H9 (cell line): Measurements from ENCODE around the gene MRPL14. TPM values are rescaled to one million over a fixed set of nuclear protein-coding genes. Genes with fewer than 3 reads are reported as not detected.

Experiments
- DNase-seq: peaks from one replicate; pipeline ENCODE4 v3.0.0-alpha.2; 2017
- H2AFZ ChIP-seq: one replicate; pipeline ENCODE4 v1.6.1; 2013; ENCODE audit warnings: mild to moderate bottlenecking, low read length, control low read depth, moderate library complexity
- H2AK5ac ChIP-seq: 2 replicates; pipeline ENCODE4 v1.6.1; 2013; ENCODE audit warnings: low read length, control low read depth, mixed read lengths; ENCODE audit not compliant: insufficient read length
- H2BK120ac ChIP-seq: one replicate; pipeline ENCODE4 v1.6.1; 2013; ENCODE audit warnings: low read depth, mild to moderate bottlenecking, low read length, control low read depth, inconsistent platforms; ENCODE audit not compliant: poor library complexity, severe bottlenecking
- H2BK12ac ChIP-seq: 2 replicates; pipeline ENCODE4 v1.6.1; 2013; ENCODE audit warnings: low read length, control low read depth, mixed read lengths, low read depth; ENCODE audit not compliant: insufficient read length
- H2BK15ac ChIP-seq: 2 replicates; pipeline ENCODE4 v1.6.1; 2013; ENCODE audit warnings: low read depth, low read length, control low read depth
- H2BK20ac ChIP-seq: one replicate; pipeline ENCODE4 v1.6.1; 2013; ENCODE audit warnings: low read depth, mild to moderate bottlenecking, low read length, control low read depth, inconsistent platforms; ENCODE audit not compliant: poor library complexity, severe bottlenecking
- H2BK5ac ChIP-seq: 2 replicates; pipeline ENCODE4 v1.6.1; 2013; ENCODE audit warnings: low read length, control low read depth, mixed read lengths; ENCODE audit not compliant: insufficient read length
- H3K14ac ChIP-seq: 2 replicates; pipeline ENCODE4 v1.6.1; 2013; ENCODE audit warnings: low read length, control low read depth; ENCODE audit not compliant: insufficient read depth
- H3K18ac ChIP-seq: 2 replicates; pipeline ENCODE4 v1.6.1; 2013; ENCODE audit warnings: low read depth, mild to moderate bottlenecking, mixed read lengths, low read length, control low read depth; ENCODE audit not compliant: insufficient read length
- H3K23ac ChIP-seq: 2 replicates; pipeline ENCODE4 v1.6.1; 2013; ENCODE audit warnings: low read length, control low read depth, mixed read lengths, low read depth; ENCODE audit not compliant: insufficient read length
- H3K23me2 ChIP-seq: 2 replicates; pipeline ENCODE4 v1.6.1; 2013; ENCODE audit warnings: low read depth, mild to moderate bottlenecking, mixed read lengths, low read length, control low read depth; ENCODE audit not compliant: insufficient read length, poor library complexity, severe bottlenecking
- H3K27ac ChIP-seq: 2 replicates; pipeline ENCODE4 v1.5.1; 2013; ENCODE audit warnings: low read length, control low read depth, mixed read lengths, low read depth; ENCODE audit not compliant: insufficient read length
- H3K27me3 ChIP-seq: 2 replicates; pipeline ENCODE4 v1.6.1; 2013; ENCODE audit warnings: low read length, control low read depth, inconsistent platforms; ENCODE audit not compliant: insufficient read depth
- H3K4ac ChIP-seq: 2 replicates; pipeline ENCODE4 v1.6.1; 2013; ENCODE audit warnings: low read depth, mild to moderate bottlenecking, control low read depth, inconsistent platforms, low read length, moderate library complexity
- H3K4me1 ChIP-seq: 2 replicates; pipeline ENCODE4 v1.6.1; 2013; ENCODE audit warnings: low read length, control low read depth, inconsistent platforms; ENCODE audit not compliant: insufficient read depth
- H3K4me2 ChIP-seq: 2 replicates; pipeline ENCODE4 v1.6.1; 2013; ENCODE audit warnings: low read length, control low read depth, mixed read lengths; ENCODE audit not compliant: insufficient read length, insufficient read depth
- H3K56ac ChIP-seq: 2 replicates; pipeline ENCODE4 v1.6.1; 2013; ENCODE audit warnings: low read depth, mild to moderate bottlenecking, mixed read lengths, low read length, control low read depth; ENCODE audit not compliant: insufficient read length
- H3K79me1 ChIP-seq: 2 replicates; pipeline ENCODE4 v1.6.1; 2013; ENCODE audit warnings: low read depth, mild to moderate bottlenecking, moderate library complexity, low read length, control low read depth, inconsistent platforms; ENCODE audit not compliant: insufficient read depth, poor library complexity, severe bottlenecking
- H3K79me2 ChIP-seq: 2 replicates; pipeline ENCODE4 v1.6.1; 2013; ENCODE audit warnings: low read length, control low read depth, inconsistent platforms; ENCODE audit not compliant: insufficient read depth
- H3K9ac ChIP-seq: 2 replicates; pipeline ENCODE4 v1.6.1; 2013; ENCODE audit warnings: low read length, control low read depth, mixed read lengths; ENCODE audit not compliant: insufficient read length; ENCODE audit errors: extremely low read depth
- H3K9me3 ChIP-seq: one replicate; pipeline ENCODE4 v1.6.1; 2013; ENCODE audit warnings: low read depth, low read length, inconsistent platforms; ENCODE audit not compliant: control insufficient read depth
- H3T11ph ChIP-seq: one replicate; pipeline ENCODE4 v1.6.1; 2013; ENCODE audit warnings: mild to moderate bottlenecking, low read length, control low read depth, inconsistent platforms
- H4K20me1 ChIP-seq: one replicate; pipeline ENCODE4 v1.6.1; 2013; ENCODE audit not compliant: control insufficient read depth, insufficient read length, insufficient read depth
- H4K5ac ChIP-seq: 2 replicates; pipeline ENCODE4 v1.6.1; 2013; ENCODE audit warnings: low read depth, mild to moderate bottlenecking, mixed read lengths, low read length, control low read depth; ENCODE audit not compliant: insufficient read length
- H4K8ac ChIP-seq: replicated peaks from 2 replicates; pipeline ENCODE4 v1.6.1; 2013; ENCODE audit warnings: low read length, control low read depth, mixed read lengths, low read depth; ENCODE audit not compliant: insufficient read length
- H4K91ac ChIP-seq: 2 replicates; pipeline ENCODE4 v1.6.1; 2013; ENCODE audit warnings: low read depth, mild to moderate bottlenecking, moderate library complexity, mixed read lengths, low read length, control low read depth; ENCODE audit not compliant: insufficient read length
- H3K27ac Mint-ChIP-seq, 3 experiments: 2 replicates in 2 of 3; 3 replicates in 1 of 3; pipeline ENCODE4 v1.8.0; 2020 to 2021; ENCODE audit warnings: mixed read lengths in 3 of 3, mild to moderate bottlenecking in 1 of 3, moderate library complexity in 1 of 3
- H3K27me3 Mint-ChIP-seq: 2 replicates; pipeline ENCODE4 v1.8.0; 2021; ENCODE audit warnings: low read depth, mild to moderate bottlenecking, moderate library complexity, mixed read lengths
- H3K36me3 Mint-ChIP-seq, 3 experiments: 2 replicates in 2 of 3; 3 replicates in 1 of 3; pipeline ENCODE4 v1.8.0; 2020 to 2021; ENCODE audit warnings: low read depth in 3 of 3, mixed read lengths in 3 of 3; ENCODE audit not compliant: insufficient read depth in 1 of 3
- H3K4me1 Mint-ChIP-seq, 2 experiments: 2 replicates each; pipeline ENCODE4 v1.8.0; 2020; ENCODE audit warnings: mixed read lengths in 2 of 2
- H3K4me3 Mint-ChIP-seq, 2 experiments: 2 replicates in 1 of 2; 3 replicates in 1 of 2; pipeline ENCODE4 v1.8.0; 2020 to 2021; ENCODE audit warnings: mild to moderate bottlenecking in 2 of 2, mixed read lengths in 2 of 2, moderate library complexity in 1 of 2
- H3K9me3 Mint-ChIP-seq, 2 experiments: 2 replicates in 1 of 2; 3 replicates in 1 of 2; pipeline ENCODE4 v1.8.0; 2020; ENCODE audit warnings: mild to moderate bottlenecking in 2 of 2, mixed read lengths in 2 of 2, moderate library complexity in 1 of 2
- WGBS: extraction: QIAGEN DNeasy Blood & Tissue Kit; methylation state at CpG from one replicate; pipeline ENCODE4 v1.1.7; 2013; ENCODE audit warnings: missing lambda C conversion rate, low lambda C conversion rate, mixed read lengths; ENCODE audit not compliant: insufficient read length; ENCODE audit errors: extremely low coverage; 5-methylcytosine and 5-hydroxymethylcytosine counted together
- total RNA-seq: library from RNA; stranded (reverse); gene quantifications from 2 replicates; pipeline ENCODE4 v1.2.1, GENCODE V29; 2021
- TF ChIP-seq, protein P1 (sequence below): fragments of 200-600 bp; sonication (generic); conservative IDR thresholded peaks from 3 replicates; pipeline ENCODE4 v1.8.0; 2021; ENCODE audit warnings: antibody characterized with exemption, mild to moderate bottlenecking

The MRPL14 gene
- total RNA-seq, 1 experiment from 2014 or later, result 80.1 TPM

- Histone ChIP-seq H3K23me2 (no peaks in the 10 kb centered on the region), H3K23ac (no peak overlapping the region), H2BK20ac (no peak overlapping the region), H3K4ac (no peak overlapping the region), H3K27me3 (no peaks in the 10 kb centered on the region), H4K8ac (no peak overlapping the region), H3K14ac (no peak overlapping the region), H3K18ac (no peak overlapping the region), H3T11ph (no peak overlapping the region), H2BK12ac (no peak overlapping the region), H3K79me1 (no peaks in the 10 kb centered on the region), H4K91ac (no peak overlapping the region), H2AK5ac (no peak overlapping the region), H4K20me1 (no peaks in the 10 kb centered on the region), H3K9ac (no peak overlapping the region), H2BK15ac (no peak overlapping the region), H4K5ac (no peak overlapping the region), H3K9me3 (no peaks in the 10 kb centered on the region), H3K56ac (no peak overlapping the region), H2AFZ (no peak overlapping the region), H3K4me1 (peaks cover 6% of the 10 kb centered on the region; the same call in 1 of the 2 replicates), H2BK5ac (no peak overlapping the region), H3K27ac (no peak overlapping the region), H3K79me2 (no peaks in the 10 kb centered on the region), H3K4me2 (no peak overlapping the region), H2BK120ac (no peak overlapping the region)
- no peaks in the 10 kb centered on the region for H3K27me3 Mint-ChIP-seq
- peaks cover 0 to 12% (median 3%) of the 10 kb centered on the region in 3 experiments; a peak in 4 of 7 replicates for H3K36me3 Mint-ChIP-seq
- WGBS, result no CpG with 5 or more reads among the region's 2 CpGs
- no peak overlapping the region for H3K4me3 Mint-ChIP-seq
- TF ChIP-seq, protein P1, sequence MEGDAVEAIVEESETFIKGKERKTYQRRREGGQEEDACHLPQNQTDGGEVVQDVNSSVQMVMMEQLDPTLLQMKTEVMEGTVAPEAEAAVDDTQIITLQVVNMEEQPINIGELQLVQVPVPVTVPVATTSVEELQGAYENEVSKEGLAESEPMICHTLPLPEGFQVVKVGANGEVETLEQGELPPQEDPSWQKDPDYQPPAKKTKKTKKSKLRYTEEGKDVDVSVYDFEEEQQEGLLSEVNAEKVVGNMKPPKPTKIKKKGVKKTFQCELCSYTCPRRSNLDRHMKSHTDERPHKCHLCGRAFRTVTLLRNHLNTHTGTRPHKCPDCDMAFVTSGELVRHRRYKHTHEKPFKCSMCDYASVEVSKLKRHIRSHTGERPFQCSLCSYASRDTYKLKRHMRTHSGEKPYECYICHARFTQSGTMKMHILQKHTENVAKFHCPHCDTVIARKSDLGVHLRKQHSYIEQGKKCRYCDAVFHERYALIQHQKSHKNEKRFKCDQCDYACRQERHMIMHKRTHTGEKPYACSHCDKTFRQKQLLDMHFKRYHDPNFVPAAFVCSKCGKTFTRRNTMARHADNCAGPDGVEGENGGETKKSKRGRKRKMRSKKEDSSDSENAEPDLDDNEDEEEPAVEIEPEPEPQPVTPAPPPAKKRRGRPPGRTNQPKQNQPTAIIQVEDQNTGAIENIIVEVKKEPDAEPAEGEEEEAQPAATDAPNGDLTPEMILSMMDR, result no peak
- no peak overlapping the region for H3K27ac Mint-ChIP-seq
- DNase-seq, result no peak
- no peaks in the 10 kb centered on the region for H3K9me3 Mint-ChIP-seq
- peaks cover 6% of the 10 kb centered on the region in 2 experiments for H3K4me1 Mint-ChIP-seq
Observed at GRCh38 chr6:44087623-44088022, 39.6 kb downstream of the MRPL14 start.
